Measurements from ENCODE around the gene ERFE.

ERFE gene

DNA sequence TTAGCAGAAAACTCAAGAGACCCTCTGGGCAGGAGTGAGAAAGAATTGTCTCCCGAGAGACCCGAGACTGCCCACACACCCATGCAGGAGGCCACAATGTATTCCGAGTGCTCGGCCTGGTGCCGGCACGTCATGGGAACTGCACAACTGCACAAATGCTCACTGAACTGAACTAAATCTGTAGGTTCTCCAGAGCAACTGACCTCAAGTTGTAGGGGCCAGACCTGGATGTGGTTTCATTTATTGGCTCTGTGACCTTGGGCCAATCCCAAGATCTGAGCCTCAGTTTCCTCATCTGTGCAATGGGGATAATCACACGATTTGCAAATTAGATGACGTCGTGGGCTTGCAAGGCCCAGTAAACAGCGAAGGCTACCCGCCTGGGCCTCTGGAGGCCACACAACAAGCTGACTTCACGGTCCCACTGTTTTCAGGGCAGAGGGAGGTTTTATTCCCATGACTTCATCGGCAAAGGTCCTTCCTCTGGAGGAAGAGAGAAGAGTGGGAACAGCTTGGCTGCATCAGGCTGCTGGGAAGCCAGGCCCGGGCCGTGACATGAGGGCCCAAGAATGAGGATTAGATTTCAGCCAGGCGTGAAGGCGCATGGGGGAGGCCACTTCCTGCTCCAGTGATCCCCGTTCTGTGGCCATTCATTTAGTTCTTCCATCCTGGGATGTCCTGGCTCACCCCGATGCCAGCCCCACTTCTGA is 3.6 kb upstream of the ERFE start:
- peak; percentile 96 for FAIRE-seq

DNA sequence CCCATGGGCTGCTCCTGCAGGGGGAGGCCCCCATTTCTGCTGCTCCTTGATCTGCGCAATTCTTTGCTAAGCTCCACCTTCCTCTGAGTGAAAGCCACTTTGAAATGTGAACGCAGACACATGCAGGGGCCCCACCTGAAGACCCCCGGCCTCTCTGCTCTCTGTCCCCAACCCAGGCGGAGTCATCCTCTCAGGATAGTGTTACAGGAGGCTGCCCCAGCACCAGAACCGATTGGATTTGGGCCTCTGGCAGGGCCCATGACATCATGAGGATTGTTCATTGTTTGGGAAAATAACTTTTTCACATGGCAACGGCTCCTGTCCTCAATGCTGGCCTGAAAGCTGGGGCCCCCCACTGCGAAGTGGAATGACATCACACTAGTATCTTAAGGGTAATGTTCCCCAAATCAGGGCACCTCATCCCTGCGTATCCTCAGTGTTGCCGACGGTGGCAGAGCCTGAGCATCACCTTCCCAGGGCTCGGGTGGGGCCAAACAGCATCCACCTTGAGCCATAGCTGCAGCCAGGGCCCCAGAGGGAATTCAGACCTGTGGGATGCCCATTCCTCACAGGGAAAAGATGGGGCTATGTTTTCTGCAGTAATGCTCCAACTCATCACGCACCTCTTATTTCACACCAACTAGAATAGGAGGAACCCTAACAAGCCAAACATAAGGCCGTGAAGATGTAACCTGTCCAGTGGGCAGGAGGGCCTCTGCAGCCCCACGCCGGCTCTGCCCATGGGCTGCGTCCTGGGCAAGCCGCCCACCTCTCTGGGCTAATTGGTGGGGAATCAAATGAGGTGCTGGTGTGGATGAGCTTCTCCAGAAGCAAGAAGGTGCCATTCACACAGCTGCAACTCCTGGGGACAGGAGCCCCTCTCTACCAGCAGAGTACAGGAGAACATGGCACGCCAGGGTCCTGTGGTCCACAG is 2.7 kb upstream of the ERFE start:
- FAIRE-seq (no peak), DNase-seq (ENCODE audit: low spot score) (peak; percentile 39)

More for the DNA sequence above, 3.6 kb upstream of the ERFE start:
- peak; percentile 96 for DNase-seq (ENCODE audit: low spot score)

DNA sequence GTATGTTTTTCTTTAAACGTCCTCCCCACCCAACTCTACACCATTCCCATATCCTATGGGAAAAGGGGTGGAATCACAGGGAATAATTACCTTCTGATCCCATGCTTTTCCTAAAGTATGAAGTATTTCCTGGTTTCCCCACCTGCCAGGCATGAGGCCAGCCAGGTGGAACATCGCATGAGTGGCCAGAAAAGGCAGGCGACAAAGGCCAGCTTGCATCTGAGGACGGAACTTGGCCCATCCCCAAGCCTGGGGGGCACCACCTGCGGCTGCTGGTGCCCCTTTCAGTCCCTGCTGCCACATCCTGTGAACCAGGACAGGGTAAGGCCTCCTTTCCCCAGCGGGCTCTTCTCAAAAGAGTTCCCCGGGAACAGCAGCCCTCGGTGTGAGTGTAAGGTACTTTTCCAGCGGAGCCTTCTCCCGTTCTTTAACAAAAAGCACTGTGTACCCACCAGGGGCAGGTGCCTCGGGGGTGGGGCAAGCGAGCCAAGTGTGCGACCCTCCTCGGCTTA is 1.2 kb upstream of the ERFE start:
- FAIRE-seq: no peak

DNA sequence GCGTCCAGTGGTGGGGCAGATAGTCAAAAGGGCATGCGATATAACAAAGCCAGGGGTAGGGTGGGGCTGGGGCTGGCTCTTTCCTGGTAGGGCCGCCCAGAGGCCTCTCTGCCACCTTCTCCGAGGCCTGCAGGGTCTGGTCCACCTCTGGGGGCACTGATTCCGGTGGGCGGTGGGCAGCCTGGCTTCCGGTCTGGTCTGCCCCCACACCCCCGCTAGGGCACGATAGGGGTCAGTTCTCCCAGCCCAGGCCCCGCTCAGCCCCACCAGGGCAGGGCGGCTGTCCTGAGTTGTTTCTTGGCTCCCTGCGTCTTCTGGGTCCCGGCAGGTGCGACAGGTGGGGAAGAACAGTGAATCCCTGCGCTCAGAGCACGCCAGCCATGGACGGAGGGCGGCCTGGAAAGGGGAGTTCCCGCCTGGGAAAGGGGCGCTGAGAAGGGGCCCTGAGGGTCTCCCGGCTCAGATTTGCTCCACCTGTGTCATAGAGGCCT is 707 bp upstream of the ERFE start:
- DNase-seq (ENCODE audit: low spot score) (no peak), FAIRE-seq (no peak)

More for the DNA sequence above, 1.2 kb upstream of the ERFE start:
- no peak for DNase-seq (ENCODE audit: low spot score)

DNA sequence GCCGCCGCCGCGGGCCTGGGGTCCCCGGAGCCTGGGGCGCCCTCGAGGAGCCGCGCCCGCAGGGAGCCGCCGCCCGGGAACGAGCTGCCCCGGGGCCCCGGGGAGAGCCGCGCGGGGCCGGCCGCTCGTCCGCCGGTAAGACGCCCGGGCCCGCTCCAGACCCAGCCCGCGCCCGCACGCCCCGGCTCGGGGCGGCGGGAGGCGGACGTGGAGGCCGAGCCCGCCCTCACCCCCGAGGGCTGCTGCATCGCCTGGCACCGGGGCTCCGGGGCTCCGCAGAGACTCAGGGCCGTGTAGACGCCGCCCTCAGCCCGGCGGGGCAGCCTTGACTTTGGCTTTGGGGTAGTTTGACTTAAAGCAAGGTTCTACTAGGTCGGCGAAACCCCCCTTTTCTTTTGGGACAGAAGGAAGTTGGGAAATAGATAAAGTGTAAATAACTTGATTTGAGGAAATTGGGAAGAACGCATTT is 335 bp downstream of the ERFE start:
- no peak for FAIRE-seq
- DNase-seq (ENCODE audit: low spot score): no peak

DNA sequence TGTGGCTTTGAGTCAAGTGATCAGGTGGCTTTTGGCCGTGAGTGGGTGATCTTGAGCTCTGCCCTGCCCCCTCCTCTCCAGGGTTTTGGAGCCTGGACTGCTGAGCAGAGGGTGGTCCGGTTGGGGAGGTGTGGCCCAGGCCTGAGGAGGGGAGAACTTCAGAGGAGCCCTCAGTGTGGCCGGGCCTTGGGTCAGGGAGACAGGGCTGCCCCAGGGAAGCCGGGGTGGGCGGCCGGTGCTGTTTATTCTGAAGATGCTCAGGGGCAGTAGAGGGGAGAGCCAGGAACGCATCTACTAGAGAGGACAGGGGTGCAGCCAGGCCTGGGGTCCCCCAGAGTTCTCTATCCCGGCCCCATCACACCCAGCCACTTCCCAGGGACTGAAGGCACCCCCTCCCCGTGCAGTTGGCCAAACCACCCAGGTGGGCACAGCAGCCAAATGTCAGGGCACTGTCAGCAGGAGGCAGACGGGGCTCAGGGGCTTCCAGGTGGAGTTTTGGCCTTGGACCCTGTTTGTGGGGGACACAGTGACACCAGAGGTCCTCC is 963 bp downstream of the ERFE start:
- no peak for FAIRE-seq
- no peak for DNase-seq (ENCODE audit: low spot score)

DNA sequence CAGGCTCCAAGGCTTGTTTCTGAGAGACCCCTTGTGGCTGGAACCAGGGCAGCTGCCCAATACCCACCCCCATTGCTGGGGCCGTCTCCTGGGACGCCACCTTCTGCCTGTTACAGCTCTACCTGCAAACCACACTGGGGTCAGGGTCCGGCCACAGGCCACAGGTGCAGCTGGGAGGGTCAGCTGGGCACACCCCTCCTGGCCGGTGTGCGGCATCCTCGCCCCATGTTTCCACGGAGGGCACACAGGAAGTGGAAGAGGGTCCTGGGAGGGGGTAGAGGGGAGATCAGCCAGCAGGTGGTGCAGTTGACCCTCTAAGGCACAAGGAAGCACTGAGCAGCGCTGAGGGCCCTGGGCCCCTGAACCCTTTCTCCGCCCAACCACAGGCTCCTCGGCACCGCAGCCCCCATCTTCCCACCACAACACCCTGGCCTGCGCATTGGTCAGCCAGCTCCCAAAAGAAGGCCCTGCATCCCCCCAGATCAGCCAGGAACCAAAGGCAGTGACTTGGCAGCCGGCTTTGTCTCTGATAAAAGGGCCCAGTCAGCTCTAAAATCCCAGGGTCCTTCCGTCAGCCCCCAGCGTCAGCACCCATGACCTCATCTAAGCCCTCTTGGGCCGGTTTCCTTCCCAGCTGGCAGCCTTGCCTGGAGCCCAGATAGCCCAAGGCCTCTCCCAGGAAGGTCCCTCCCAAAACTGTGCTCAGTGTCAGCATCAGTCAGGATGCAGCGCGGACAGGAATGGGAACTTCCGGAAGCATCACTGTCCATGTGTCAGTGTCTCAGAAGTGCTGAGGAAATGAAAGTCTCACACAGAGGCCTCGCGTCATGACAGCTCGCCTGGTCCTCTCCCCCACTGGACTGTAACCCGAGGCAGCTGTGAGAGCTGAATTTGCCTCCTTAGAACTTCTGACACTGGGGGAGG is 1.7 kb downstream of the ERFE start:
- FAIRE-seq (no peak), DNase-seq (ENCODE audit: low spot score) (no peak)

DNA sequence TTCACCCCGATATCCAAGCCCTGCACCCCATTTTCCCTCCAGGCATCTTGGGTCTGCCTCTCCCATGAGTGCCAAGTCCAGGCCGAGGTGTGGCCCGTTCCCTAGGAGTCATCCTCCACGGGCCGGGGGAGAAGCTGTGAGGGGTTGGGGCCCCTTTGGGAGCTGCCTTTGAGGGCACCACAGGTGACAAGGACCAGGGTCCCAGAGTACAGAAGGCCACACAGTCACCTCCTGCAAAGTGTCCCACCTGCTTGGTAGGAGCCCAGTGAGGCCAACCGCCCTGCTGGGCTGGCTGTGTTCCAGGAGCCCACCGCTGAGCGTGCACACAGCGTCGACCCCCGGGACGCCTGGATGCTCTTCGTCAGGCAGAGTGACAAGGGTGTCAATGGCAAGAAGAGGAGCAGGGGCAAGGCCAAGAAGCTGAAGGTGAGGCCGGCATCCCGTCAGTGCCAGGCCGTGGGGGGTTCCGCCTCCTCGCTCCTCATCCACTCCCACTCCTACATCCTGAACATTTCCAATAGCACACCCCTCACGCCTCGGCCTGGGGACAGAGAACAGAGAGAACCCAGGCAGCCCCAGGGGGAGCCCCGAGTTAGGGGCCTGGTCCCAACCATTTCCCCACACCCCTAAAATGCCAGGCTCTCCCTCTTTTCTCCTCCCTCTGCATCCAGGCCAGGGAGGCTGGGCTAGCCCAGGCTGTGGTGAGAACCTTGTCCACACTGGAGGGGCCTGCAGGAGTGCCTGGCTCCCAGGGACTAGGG is 2.7 kb downstream of the ERFE start:
- no peak for DNase-seq (ENCODE audit: low spot score)
- FAIRE-seq: no peak

DNA sequence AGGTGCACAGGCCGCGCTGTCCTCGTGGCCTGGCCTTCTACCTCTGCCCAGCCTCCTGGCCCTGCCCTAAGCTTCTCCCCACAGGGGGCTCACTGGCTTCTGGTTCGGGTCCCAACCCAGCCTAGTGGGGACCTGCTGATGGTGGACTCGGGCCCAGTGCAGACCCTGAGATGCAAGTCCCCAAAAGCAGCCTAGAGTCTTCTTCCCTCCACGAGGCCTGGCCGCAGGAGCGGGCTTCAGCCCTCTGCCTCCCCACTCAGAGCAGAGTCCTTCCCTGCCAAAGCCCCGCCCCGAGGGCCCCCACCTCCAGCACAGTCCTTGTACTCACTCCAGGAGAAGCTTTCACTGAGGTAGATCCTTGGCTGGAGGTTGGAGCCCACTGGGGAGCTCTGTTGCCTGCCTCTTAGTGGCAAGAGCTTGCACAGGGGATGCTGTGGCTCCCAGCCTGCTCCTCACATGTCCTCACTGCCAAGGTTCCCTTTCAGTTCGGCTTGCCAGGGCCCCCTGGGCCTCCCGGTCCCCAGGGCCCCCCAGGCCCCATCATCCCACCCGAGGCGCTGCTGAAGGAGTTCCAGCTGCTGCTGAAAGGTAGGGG is 3.6 kb downstream of the ERFE start:
- no peak for DNase-seq (ENCODE audit: low spot score)
- no peak for FAIRE-seq

DNA sequence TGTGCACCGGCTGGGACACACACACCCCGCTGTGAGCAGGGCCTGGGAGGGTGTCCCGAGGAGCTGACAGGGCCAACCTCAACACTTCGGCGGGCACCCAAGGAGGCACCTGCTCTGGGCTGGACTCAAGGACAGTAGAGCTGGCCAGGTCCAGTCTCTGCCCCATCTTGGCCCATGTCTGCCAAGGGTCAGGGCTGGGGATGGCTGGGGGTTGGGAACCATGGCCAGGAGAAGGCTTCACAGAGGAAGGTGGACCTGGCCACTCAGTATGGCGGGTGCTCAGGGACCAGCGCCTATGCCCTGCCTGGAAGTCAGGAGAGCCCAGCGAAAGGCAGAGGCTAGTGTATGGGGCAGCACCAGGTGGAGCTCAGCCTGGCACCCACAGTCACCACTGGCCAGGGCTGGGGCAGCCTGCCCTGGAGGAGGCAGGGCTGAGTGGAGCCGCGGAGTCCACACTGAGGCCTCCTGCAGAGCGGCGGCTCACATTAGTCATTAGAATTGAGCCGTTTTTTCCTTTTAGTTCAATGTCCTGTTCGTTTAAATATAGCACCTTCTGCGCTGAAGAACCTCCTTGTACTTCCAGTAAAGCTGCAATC is 4.2 kb downstream of the ERFE start:
- no peak for FAIRE-seq
- peak; percentile 39 for DNase-seq (ENCODE audit: low spot score)

DNA sequence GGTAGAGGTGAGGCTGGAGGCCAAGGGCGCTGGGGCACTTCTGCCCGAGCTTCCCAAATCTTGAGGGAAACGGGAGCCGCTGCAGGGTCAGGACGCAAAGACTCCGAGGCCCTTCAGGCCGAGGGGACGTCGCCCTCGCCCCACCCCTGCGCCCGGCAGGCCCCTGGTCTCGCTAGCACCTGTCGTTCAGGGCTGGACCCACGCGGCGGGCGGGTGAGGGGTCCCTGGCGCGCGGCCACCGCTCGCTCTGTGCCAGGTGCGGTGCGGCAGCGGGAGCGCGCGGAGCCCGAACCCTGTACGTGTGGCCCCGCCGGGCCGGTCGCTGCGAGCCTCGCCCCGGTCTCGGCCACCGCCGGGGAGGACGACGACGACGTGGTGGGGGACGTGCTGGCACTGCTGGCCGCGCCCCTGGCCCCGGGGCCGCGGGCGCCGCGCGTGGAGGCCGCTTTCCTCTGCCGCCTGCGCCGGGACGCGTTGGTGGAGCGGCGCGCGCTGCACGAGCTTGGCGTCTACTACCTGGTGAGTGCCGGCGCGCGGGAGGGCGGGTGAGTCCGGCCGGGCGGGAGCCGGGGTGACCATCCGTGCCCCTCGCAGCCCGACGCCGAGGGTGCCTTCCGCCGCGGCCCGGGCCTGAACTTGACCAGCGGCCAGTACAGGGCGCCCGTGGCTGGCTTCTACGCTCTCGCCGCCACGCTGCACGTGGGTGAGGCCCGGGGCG is 4.9 kb downstream of the ERFE start:
- DNase-seq (ENCODE audit: low spot score) (no peak), FAIRE-seq (no peak)

DNA sequence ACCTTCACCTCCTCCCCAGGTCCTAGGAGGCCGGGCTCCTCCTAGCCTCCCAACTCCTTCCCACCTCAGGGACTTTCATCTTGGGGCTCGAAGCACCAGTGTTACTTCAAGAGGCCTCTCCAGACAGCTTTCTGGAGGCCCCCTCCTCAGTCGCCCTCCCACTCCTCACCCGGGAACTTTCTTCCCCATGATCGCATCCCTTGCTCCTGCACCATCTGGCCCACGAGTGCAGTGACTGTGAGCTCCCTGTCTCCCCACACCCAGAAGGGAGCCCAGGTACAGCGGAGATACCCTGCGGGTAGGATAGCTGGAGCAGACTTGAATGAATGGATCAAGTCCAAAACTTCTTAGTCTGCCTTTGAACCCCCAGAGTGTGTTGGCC is 6.1 kb downstream of the ERFE start:
- no peak for FAIRE-seq
- no peak for DNase-seq (ENCODE audit: low spot score)

DNA sequence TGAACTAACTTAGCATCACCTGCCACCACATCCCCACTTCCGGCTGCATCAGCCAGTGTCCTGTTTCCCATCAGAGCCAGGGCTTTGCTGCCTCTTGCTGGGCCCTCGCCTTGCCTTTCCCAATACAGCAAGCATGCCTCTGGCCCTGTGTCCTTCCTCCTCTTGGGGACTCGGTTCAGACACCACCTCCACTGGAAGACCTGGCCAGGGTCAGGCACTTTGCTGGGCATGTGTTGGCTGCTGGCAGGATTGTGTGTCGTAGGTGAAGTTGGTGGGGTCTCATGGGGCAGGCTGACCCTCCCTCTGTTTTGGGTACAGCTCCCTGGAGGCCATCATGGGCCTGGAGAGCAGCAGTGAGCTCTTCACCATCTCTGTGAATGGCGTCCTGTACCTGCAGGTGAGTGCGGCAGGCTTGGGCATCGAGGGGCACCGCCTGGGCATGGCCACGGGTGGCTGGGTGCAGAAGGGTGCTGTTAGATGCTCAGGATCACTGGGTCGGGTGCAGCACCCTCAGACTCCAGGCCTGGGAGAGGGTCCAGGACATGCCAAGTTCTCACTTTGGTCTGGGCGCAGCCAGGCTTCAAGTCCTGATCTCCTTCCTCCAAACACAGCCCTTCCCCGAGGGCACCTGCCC is 6.6 kb downstream of the ERFE start:
- FAIRE-seq (no peak), DNase-seq (ENCODE audit: low spot score) (no peak)

DNA sequence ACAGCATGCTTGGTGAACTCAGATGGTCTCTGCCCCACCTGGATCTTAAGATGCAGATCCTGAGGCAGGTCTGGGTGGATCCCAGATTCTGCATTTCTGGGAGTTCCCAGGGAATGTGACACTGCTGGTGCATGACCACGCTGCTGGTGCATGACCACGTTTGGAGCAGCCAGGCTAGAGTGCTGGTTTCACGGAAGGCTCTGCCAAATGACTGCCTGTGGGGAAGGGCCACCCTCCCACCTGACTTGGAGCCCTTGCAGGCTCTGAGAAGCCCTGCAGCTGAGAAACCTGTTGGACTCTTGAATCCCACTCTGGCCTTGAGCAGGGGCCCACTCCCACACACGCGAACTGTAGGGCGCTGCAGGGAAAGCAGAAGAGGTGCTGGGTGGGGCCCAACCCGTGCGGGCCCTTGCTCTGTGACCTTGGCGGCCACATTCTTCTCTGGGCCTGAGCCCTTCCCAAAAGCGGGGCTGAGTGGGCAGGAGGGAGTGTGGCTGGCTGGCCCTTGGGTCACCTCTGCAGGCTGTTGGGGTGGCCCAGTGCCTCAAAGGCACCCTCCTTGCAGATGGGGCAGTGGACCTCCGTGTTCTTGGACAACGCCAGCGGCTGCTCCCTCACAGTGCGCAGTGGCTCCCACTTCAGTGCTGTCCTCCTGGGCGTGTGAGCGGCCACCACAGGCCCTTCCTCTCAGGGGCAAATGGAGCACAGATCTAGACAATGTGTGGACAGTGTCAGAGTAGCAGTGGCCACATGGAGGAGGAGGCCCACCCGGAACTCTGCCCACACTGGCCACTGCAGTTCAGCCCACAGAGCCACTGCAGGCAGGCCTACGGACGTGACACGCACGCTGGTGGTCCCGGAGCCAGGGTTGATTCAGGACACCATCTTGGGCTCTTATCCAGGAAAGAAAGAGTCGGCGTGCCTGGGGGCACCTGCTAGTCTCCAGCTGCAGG is 7.9 kb downstream of the ERFE start:
- DNase-seq (ENCODE audit: low spot score): no peak
- no peak for FAIRE-seq

DNA sequence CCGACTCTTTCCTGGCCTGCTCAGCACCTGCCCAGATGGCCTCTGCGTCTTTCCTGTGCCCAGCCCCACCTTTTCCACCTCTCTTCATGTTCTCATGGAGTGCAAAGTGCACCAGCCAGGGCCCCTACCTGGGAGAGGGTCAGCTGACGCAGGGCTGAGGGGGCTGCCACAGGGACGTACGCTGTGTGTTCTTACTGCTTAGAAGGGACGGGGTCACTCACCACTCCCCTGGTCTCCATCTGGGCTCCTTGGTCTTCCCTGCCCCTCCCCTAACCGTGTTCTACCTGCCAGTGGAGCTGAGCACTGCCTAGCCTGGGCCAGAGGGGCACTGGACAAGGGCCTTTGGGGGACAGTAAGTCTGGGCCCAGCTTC is 8.6 kb downstream of the ERFE start:
- FAIRE-seq: no peak
- DNase-seq (ENCODE audit: low spot score): no peak

DNA sequence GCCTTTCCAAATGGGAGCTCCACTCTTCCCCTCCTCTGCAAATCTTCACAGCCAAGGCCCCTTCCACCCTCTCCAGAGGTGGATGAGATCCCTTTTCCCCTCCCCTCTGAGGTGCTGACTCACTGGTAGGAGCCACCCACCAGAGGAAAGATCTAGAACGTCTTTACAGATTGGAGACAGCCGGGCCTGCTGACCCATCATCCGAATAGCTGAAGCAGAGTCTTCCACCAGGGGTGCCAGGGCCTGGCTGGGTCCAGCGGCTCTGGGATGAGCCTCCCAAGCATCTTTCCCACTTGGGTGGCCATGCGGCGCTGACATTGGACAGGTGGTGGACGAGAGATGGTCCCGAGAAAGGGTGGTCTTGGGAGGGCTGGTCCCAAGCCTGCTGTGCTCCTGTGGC is 9.0 kb downstream of the ERFE start:
- FAIRE-seq (no peak), DNase-seq (ENCODE audit: low spot score) (no peak)
